ENCODE measurements around the gene CDRT15L2.
"Not testable (repeated sequence)": the region's sequence is repeated elsewhere in the genome, so short reads cannot be mapped to it uniquely, and the experiment has no call there.

DNA sequence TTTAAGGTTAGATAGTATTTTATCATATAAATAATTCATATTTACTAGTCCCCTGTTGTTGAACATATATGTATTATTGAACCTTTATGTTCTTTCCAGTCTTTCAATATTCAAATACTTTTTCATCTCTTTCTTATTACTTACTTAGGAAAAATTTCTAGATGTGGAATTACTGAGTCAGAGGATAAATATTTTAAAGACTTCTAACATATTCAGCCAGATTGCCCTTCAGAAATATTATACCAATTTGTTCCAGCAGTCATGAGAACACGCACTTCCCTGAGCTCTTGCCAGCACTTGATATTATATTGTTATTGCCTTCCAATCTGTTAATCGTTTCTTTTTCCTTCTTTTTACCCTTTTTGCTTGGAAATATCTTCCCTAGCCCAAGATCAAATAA is 4.5 kb upstream of the CDRT15L2 start:
- TF ChIP-seq, protein P1, sequence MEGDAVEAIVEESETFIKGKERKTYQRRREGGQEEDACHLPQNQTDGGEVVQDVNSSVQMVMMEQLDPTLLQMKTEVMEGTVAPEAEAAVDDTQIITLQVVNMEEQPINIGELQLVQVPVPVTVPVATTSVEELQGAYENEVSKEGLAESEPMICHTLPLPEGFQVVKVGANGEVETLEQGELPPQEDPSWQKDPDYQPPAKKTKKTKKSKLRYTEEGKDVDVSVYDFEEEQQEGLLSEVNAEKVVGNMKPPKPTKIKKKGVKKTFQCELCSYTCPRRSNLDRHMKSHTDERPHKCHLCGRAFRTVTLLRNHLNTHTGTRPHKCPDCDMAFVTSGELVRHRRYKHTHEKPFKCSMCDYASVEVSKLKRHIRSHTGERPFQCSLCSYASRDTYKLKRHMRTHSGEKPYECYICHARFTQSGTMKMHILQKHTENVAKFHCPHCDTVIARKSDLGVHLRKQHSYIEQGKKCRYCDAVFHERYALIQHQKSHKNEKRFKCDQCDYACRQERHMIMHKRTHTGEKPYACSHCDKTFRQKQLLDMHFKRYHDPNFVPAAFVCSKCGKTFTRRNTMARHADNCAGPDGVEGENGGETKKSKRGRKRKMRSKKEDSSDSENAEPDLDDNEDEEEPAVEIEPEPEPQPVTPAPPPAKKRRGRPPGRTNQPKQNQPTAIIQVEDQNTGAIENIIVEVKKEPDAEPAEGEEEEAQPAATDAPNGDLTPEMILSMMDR (IDR thresholded peaks at IDR 0.05) = not testable (repeated sequence)
- not testable (repeated sequence) for TF ChIP-seq POLR2A (IDR thresholded peaks at IDR 0.05)
